Measurements from ENCODE around the gene RETN.

GRCh38 chr19:7655581-7655980 lies 13.3 kb upstream of the RETN start:
- TF ChIP-seq EZH2phosphoT487 (IDR thresholded peaks at IDR 0.05; ENCODE audit: borderline replicate concordance), result no peak
- no peak for TF ChIP-seq CTCF (conservative IDR thresholded peaks at IDR 0.05; ENCODE audit: low read length)

Measured in Loucy (cell line).